Liver (tissue), 9 donors: ENCODE data around the gene SPSB1. TPM values are rescaled to one million over a fixed set of nuclear protein-coding genes. Genes with fewer than 3 reads are reported as not detected.

ENCODE experiments used
- DNase-seq: peaks from one replicate; pipeline ENCODE4 v3.0.0-alpha.2; 2017; ENCODE audit warnings: low spot score
- H3K27ac ChIP-seq, 2 donors: one replicate each; pipeline ENCODE4 v1.7.0; 2013; ENCODE audit warnings: inconsistent platforms in 2 of 2, low read length in 2 of 2, control low read depth in 1 of 2, low read depth in 1 of 2, mild to moderate bottlenecking in 1 of 2
- H3K27me3 ChIP-seq, 4 donors: one replicate each; pipeline versions ENCODE4 v1.6.1 to v1.7.0; 2013; ENCODE audit warnings: low read length in 3 of 4, inconsistent platforms in 1 of 4, mild to moderate bottlenecking in 1 of 4, moderate library complexity in 1 of 4; ENCODE audit not compliant: control insufficient read depth in 4 of 4, insufficient read depth in 4 of 4
- H3K36me3 ChIP-seq, 4 donors: one replicate each; pipeline versions ENCODE4 v1.6.1 to v1.7.0; 2013; ENCODE audit warnings: low read length in 3 of 4, mild to moderate bottlenecking in 3 of 4, low read depth in 1 of 4, moderate library complexity in 1 of 4; ENCODE audit not compliant: control insufficient read depth in 4 of 4, insufficient read depth in 3 of 4
- H3K4me1 ChIP-seq, 4 donors: one replicate each; pipeline versions ENCODE4 v1.6.1 to v1.7.0; 2013; ENCODE audit warnings: low read length in 3 of 4, mild to moderate bottlenecking in 3 of 4, moderate library complexity in 1 of 4; ENCODE audit not compliant: control insufficient read depth in 4 of 4, insufficient read depth in 4 of 4
- H3K4me3 ChIP-seq, 3 donors: one replicate each; pipeline versions ENCODE4 v1.6.1 to v1.7.0; 2013; ENCODE audit warnings: low read length in 3 of 3, control low read depth in 1 of 3, low read depth in 1 of 3, mild to moderate bottlenecking in 1 of 3
- H3K9ac ChIP-seq, 2 donors: one replicate each; pipeline ENCODE4 v1.7.0; 2013; ENCODE audit warnings: low read length in 2 of 2, mild to moderate bottlenecking in 2 of 2, moderate library complexity in 2 of 2, control low read depth in 1 of 2, low read depth in 1 of 2
- H3K9me3 ChIP-seq, 4 donors: one replicate each; pipeline versions ENCODE4 v1.6.1 to v1.7.0; 2013; ENCODE audit warnings: low read length in 3 of 4; ENCODE audit not compliant: control insufficient read depth in 4 of 4
- ATF3 ChIP-seq: IDR thresholded peaks from 2 replicates; pipeline ENCODE4 v1.6.1; 2016; ENCODE audit warnings: antibody characterized with exemption
- CTCF ChIP-seq: fragments of 150-350 bp; IDR thresholded peaks from 2 replicates; pipeline ENCODE4 v1.5.1; 2017; ENCODE audit warnings: improper control_type of control experiment, low read depth, low read length; ENCODE audit not compliant: missing input control
- EGR1 ChIP-seq, 2 donors: IDR thresholded peaks; 2 replicates each; pipeline ENCODE4 v1.6.1; 2016 to 2018; ENCODE audit warnings: antibody characterized with exemption in 2 of 2, low read depth in 2 of 2
- FOXA1 ChIP-seq: IDR thresholded peaks from 2 replicates; pipeline ENCODE4 v1.6.1; 2016; ENCODE audit warnings: antibody characterized with exemption
- FOXA2 ChIP-seq: IDR thresholded peaks from 2 replicates; pipeline ENCODE4 v1.6.1; 2016; ENCODE audit warnings: antibody characterized with exemption
- GABPA ChIP-seq, 2 donors: IDR thresholded peaks in 1 of 2; conservative IDR thresholded peaks in 1 of 2; 2 replicates each; pipeline ENCODE4 v1.6.1; 2016; ENCODE audit warnings: antibody characterized with exemption in 2 of 2, mild to moderate bottlenecking in 1 of 2, moderate library complexity in 1 of 2
- HNF4A ChIP-seq, 2 donors: conservative IDR thresholded peaks; 2 replicates each; pipeline ENCODE4 v1.6.1; 2016; ENCODE audit warnings: antibody characterized with exemption in 2 of 2, mild to moderate bottlenecking in 2 of 2
- HNF4G ChIP-seq: IDR thresholded peaks from 2 replicates; pipeline ENCODE4 v1.6.1; 2016; ENCODE audit warnings: antibody characterized with exemption
- JUND ChIP-seq, 2 donors: IDR thresholded peaks; 2 replicates each; pipeline ENCODE4 v1.6.1; 2016; ENCODE audit warnings: antibody characterized with exemption in 2 of 2
- NR2F2 ChIP-seq: IDR thresholded peaks from 2 replicates; pipeline ENCODE4 v1.6.1; 2016; ENCODE audit warnings: antibody characterized with exemption
- RAD21 ChIP-seq, 2 donors: IDR thresholded peaks; 2 replicates each; pipeline ENCODE4 v1.6.1; 2016; ENCODE audit warnings: antibody characterized with exemption in 2 of 2, mild to moderate bottlenecking in 2 of 2
- REST ChIP-seq: IDR thresholded peaks from 2 replicates; pipeline ENCODE4 v1.6.1; 2016; ENCODE audit warnings: antibody characterized with exemption, mild to moderate bottlenecking
- RXRA ChIP-seq, 2 donors: IDR thresholded peaks; 2 replicates each; pipeline ENCODE4 v1.6.1; 2017 to 2018; ENCODE audit warnings: antibody characterized with exemption in 2 of 2, mild to moderate bottlenecking in 1 of 2
- SP1 ChIP-seq: IDR thresholded peaks from 2 replicates; pipeline ENCODE4 v1.6.1; 2018; ENCODE audit warnings: antibody characterized with exemption, mild to moderate bottlenecking
- TAF1 ChIP-seq: conservative IDR thresholded peaks from 2 replicates; pipeline ENCODE4 v1.6.1; 2016; ENCODE audit warnings: antibody characterized with exemption, mild to moderate bottlenecking
- YY1 ChIP-seq: IDR thresholded peaks from 2 replicates; pipeline ENCODE4 v1.6.1; 2016; ENCODE audit warnings: antibody characterized with exemption, mild to moderate bottlenecking
- ZBTB33 ChIP-seq: IDR thresholded peaks from 2 replicates; pipeline ENCODE4 v1.6.1; 2016; ENCODE audit warnings: antibody characterized with exemption
- WGBS: extraction: QIAGEN DNeasy Blood & Tissue Kit; methylation state at CpG from one replicate; pipeline ENCODE4 v1.1.7; 2013; 5-methylcytosine and 5-hydroxymethylcytosine counted together
- polyA plus RNA-seq, 2 donors: library from polyadenylated mRNA; stranded (reverse) in 1 of 2; unstranded in 1 of 2; fragments of 200-250 nt in 1 of 2; fragments of >200 nt in 1 of 2; fragmentation: Nextera tagmentation in 1 of 2; extraction: Ambion mirVana in 1 of 2; gene quantifications; one replicate each; pipeline versions ENCODE4 v1.2.1 to v1.2.3, GENCODE V29; 2013 to 2015
- total RNA-seq, 2 donors: library from RNA; depleted of rRNA; stranded (reverse); fragments of >200 nt; gene quantifications; one replicate each; pipeline ENCODE4 v1.2.3, GENCODE V29; 2014
- donor health status: healthy.
- donor health status: healthy.
- donor health status: healthy.
- donor health status: healthy.
- donor health status: healthy.

The SPSB1 gene
- total and polyA plus RNA-seq, 4 donors: 4.1 to 22.6 (median 14.8) TPM

- H3K36me3 ChIP-seq: peaks cover 0 to 5% (median 4%) of the 10 kb centered on the region in 4 donors
- no peak overlapping the region for H3K4me3 ChIP-seq
- no peaks in the 10 kb centered on the region for H3K9me3 ChIP-seq
- no peak overlapping the region for H3K9ac ChIP-seq
- 94% methylated on average over 8 of the region's 8 CpGs for WGBS
- H3K27ac ChIP-seq: no peak overlapping the region
- TF ChIP-seq GABPA (IDR thresholded peaks at IDR 0.05 in 1 of 2, conservative IDR thresholded peaks at IDR 0.05 in 1 of 2): no peak
- no peak for TF ChIP-seq REST
- TF ChIP-seq FOXA1: no peak
- TF ChIP-seq CTCF: no peak
- no peak for TF ChIP-seq NR2F2
- no peak for TF ChIP-seq EGR1 (IDR thresholded peaks at IDR 0.05; ENCODE audit: low read depth in 2 of 2)
- TF ChIP-seq RAD21 (IDR thresholded peaks at IDR 0.05): no peak
- TF ChIP-seq HNF4G: no peak
- no peak for TF ChIP-seq YY1
- no peak for TF ChIP-seq FOXA2
- TF ChIP-seq JUND (IDR thresholded peaks at IDR 0.05): no peak
- TF ChIP-seq SP1: no peak
- TF ChIP-seq HNF4A (conservative IDR thresholded peaks at IDR 0.05): no peak
- TF ChIP-seq TAF1: no peak
- TF ChIP-seq ATF3: no peak
- no peak for TF ChIP-seq RXRA (IDR thresholded peaks at IDR 0.05)
- no peaks in the 10 kb centered on the region for H3K27me3 ChIP-seq
- DNase-seq: no peak
- no peaks in the 10 kb centered on the region for H3K4me1 ChIP-seq
Observed at GRCh38 chr1:9366298-9366697, 73.6 kb downstream of the SPSB1 start.

- Histone ChIP-seq H3K4me1 (no peaks in the 10 kb centered on the region), H3K9ac (no peak overlapping the region), H3K27me3 (no peaks in the 10 kb centered on the region), H3K9me3 (no peaks in the 10 kb centered on the region), H3K4me3 (no peak overlapping the region), H3K27ac (no peak overlapping the region), H3K36me3 (peaks cover 0 to 5% (median 4%) of the 10 kb centered on the region in 4 donors)
- WGBS: 97% methylated on average over 34 of the region's 34 CpGs
- no peak for DNase-seq
- TF ChIP-seq ATF3 (no peak), CTCF (no peak), ZBTB33 (no peak), TAF1 (no peak), YY1 (no peak)
Observed at GRCh38 chr1:9366943-9367780, 74.5 kb downstream of the SPSB1 start.
